HepG2 (cell line): ENCODE measurements around the gene PEMT. TPM values are rescaled to one million over a fixed set of nuclear protein-coding genes. Genes with fewer than 3 reads are reported as not detected.

Experiments
- CBX2 ChIP-seq, 2 experiments: fragments of 200-600 bp in 1 of 2; sonication (generic); formaldehyde crosslinking in 1 of 2; IDR thresholded peaks; 2 replicates each; pipeline versions ENCODE4 v1.7.0 to v1.8.1; 2018 to 2022; ENCODE audit warnings: low read depth in 2 of 2, low read length in 1 of 2, mild to moderate bottlenecking in 1 of 2, missing genetic modification reagents in 1 of 2
- FOXK1 ChIP-seq: sonication (generic); formaldehyde crosslinking; IDR thresholded peaks from 2 replicates; pipeline ENCODE4 v1.4.0; 2020; ENCODE audit warnings: low read depth, missing genetic modification reagents, borderline replicate concordance
- KLF16 ChIP-seq, 2 experiments: sonication (generic) in 1 of 2; formaldehyde crosslinking in 1 of 2; IDR thresholded peaks; 2 replicates each; pipeline versions ENCODE4 v1.6.1 to v1.8.0; 2016 to 2023; ENCODE audit warnings: missing genetic modification reagents in 2 of 2, missing compliant biosample characterization in 1 of 2
- MAFG ChIP-seq: sonication (generic); formaldehyde crosslinking; IDR thresholded peaks from 2 replicates; pipeline ENCODE4 v1.5.1; 2020; ENCODE audit warnings: mild to moderate bottlenecking, missing genetic modification reagents
- SAP130 ChIP-seq: IDR thresholded peaks from 2 replicates; pipeline ENCODE4 v1.6.1; 2016; ENCODE audit warnings: low read depth
- SMARCC2 ChIP-seq: fragments of 450-650 bp; IDR thresholded peaks from 2 replicates; pipeline ENCODE4 v1.6.1; 2017; ENCODE audit warnings: antibody characterized with exemption, mild to moderate bottlenecking
- TBP ChIP-seq: sonication (generic); formaldehyde crosslinking; IDR thresholded peaks from 2 replicates; pipeline ENCODE4 v1.5.0; 2020; ENCODE audit warnings: missing genetic modification reagents
- ZBTB10 ChIP-seq: sonication (generic); formaldehyde crosslinking; IDR thresholded peaks from 2 replicates; pipeline ENCODE4 v1.4.0; 2020; ENCODE audit warnings: missing genetic modification reagents, borderline replicate concordance
- ZNF343 ChIP-seq: sonication (generic); formaldehyde crosslinking; IDR thresholded peaks from 2 replicates; pipeline ENCODE4 v1.4.0; 2020; ENCODE audit warnings: mild to moderate bottlenecking, missing genetic modification reagents
- polyA plus RNA-seq, 8 experiments: library from polyadenylated mRNA; depleted of rRNA in 3 of 8; stranded (reverse) in 7 of 8; unstranded in 1 of 8; fragments of >200 nt; fragmentation: Illumina TruSeq in 4 of 8; extraction: Trizol in 4 of 8; gene quantifications; 2 replicates each; pipeline versions ENCODE4 v1.2.1 to v1.2.3, GENCODE V29; 2011 to 2016; ENCODE audit warnings: low read depth in 4 of 8, missing spikeins in 1 of 8, mixed read lengths in 1 of 8; ENCODE audit not compliant: insufficient read depth in 1 of 8
- total RNA-seq, 5 experiments: library from RNA; depleted of rRNA; stranded (reverse); fragments of >200 nt; fragmentation: Illumina TruSeq; extraction: Trizol; gene quantifications; 2 replicates each; pipeline ENCODE4 v1.2.3, GENCODE V29; 2016; ENCODE audit warnings: low read depth in 1 of 5
- TF ChIP-seq, protein P1 (sequence below), 2 experiments: fragments of 450-650 bp in 1 of 2; sonication (generic) in 1 of 2; formaldehyde crosslinking in 1 of 2; IDR thresholded peaks; 2 replicates each; pipeline versions ENCODE4 v1.6.1 to v1.8.0; 2016 to 2022; ENCODE audit warnings: antibody characterized with exemption in 1 of 2, mild to moderate bottlenecking in 1 of 2, missing genetic modification reagents in 1 of 2
- TF ChIP-seq, protein P2 (sequence below): sonication (generic); formaldehyde crosslinking; IDR thresholded peaks from 2 replicates; pipeline ENCODE4 v1.4.0; 2020; ENCODE audit warnings: missing genetic modification reagents

Gene PEMT
- total and polyA plus RNA-seq, 2 of the 13 experiments (the other 11 are each of a cell fraction or from before 2014, with no cell fraction given): 31.7 to 43.6 TPM

DNA sequence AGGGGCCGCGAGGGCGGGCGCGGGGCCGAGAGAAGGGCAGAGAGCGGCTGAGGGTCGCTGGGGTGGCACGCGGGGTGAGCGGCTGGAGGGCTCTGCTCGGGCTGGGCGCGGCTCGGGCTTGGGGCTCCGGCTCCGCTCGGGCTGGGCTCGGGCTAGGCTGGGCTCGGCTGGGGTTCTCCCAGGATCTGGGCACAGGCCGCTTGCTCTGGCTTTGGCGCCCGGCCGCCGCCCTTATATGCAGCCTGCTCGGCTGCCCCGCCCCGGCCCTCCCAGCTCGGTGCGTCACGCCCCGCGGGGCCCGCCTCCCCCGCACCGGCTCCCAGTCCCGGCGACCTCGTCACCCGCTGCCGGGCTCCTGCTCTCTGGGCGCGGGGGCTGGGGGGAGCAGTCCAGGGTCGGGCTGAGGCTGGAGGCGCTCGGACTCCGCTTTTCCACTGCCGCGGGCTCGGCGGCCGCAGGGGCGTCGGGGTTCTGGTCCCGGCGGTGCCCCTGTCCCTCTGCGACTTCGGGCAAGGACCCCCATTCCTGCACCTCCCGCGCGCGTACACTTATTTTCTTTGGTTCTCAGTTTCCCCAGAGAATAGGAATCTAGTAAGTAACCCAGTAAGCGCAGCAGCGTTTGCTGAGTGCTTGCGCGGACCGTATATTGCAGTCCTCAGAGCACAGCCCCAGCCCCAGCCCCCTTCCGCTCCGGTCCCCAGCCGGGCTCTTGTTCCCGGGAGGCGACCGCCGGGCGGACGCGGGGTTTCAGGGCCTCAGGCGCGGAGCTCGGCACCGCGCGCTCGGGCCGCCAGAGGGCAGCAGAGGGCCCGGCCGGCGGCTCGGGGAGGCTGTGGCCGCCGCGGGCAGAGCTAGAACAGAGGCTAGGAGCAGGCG, 95.1 kb downstream of the PEMT start, which contains the start of gene RASD1 (continued):
- TF ChIP-seq, protein P1, sequence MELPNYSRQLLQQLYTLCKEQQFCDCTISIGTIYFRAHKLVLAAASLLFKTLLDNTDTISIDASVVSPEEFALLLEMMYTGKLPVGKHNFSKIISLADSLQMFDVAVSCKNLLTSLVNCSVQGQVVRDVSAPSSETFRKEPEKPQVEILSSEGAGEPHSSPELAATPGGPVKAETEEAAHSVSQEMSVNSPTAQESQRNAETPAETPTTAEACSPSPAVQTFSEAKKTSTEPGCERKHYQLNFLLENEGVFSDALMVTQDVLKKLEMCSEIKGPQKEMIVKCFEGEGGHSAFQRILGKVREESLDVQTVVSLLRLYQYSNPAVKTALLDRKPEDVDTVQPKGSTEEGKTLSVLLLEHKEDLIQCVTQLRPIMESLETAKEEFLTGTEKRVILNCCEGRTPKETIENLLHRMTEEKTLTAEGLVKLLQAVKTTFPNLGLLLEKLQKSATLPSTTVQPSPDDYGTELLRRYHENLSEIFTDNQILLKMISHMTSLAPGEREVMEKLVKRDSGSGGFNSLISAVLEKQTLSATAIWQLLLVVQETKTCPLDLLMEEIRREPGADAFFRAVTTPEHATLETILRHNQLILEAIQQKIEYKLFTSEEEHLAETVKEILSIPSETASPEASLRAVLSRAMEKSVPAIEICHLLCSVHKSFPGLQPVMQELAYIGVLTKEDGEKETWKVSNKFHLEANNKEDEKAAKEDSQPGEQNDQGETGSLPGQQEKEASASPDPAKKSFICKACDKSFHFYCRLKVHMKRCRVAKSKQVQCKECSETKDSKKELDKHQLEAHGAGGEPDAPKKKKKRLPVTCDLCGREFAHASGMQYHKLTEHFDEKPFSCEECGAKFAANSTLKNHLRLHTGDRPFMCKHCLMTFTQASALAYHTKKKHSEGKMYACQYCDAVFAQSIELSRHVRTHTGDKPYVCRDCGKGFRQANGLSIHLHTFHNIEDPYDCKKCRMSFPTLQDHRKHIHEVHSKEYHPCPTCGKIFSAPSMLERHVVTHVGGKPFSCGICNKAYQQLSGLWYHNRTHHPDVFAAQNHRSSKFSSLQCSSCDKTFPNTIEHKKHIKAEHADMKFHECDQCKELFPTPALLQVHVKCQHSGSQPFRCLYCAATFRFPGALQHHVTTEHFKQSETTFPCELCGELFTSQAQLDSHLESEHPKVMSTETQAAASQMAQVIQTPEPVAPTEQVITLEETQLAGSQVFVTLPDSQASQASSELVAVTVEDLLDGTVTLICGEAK (IDR thresholded peaks at IDR 0.05): no peak
- TF ChIP-seq, protein P1 (CRISPR knock-in tag; IDR thresholded peaks at IDR 0.05): no peak
- TF ChIP-seq SMARCC2 (no peak), CBX2 (IDR thresholded peaks at IDR 0.05; ENCODE audit: low read depth, low read length) (no peak), CBX2 (CRISPR knock-in tag; IDR thresholded peaks at IDR 0.05; ENCODE audit: low read depth) (no peak), SAP130 (CRISPR knock-in tag) (peak; percentile 69), KLF16 (CRISPR knock-in tag; IDR thresholded peaks at IDR 0.05) (peak in 1 of 2 experiments; percentile 42; a peak in 1 of 4 replicates), TBP (CRISPR knock-in tag) (0 out of 2 replicates have a peak, but pooled peaks have one; percentile 17), MAFG (CRISPR knock-in tag) (no peak), ZBTB10 (CRISPR knock-in tag) (no peak), ZNF343 (CRISPR knock-in tag) (no peak), FOXK1 (CRISPR knock-in tag) (peak; percentile 32; the same call in 1 of the 2 replicates)
- TF ChIP-seq, protein P2, sequence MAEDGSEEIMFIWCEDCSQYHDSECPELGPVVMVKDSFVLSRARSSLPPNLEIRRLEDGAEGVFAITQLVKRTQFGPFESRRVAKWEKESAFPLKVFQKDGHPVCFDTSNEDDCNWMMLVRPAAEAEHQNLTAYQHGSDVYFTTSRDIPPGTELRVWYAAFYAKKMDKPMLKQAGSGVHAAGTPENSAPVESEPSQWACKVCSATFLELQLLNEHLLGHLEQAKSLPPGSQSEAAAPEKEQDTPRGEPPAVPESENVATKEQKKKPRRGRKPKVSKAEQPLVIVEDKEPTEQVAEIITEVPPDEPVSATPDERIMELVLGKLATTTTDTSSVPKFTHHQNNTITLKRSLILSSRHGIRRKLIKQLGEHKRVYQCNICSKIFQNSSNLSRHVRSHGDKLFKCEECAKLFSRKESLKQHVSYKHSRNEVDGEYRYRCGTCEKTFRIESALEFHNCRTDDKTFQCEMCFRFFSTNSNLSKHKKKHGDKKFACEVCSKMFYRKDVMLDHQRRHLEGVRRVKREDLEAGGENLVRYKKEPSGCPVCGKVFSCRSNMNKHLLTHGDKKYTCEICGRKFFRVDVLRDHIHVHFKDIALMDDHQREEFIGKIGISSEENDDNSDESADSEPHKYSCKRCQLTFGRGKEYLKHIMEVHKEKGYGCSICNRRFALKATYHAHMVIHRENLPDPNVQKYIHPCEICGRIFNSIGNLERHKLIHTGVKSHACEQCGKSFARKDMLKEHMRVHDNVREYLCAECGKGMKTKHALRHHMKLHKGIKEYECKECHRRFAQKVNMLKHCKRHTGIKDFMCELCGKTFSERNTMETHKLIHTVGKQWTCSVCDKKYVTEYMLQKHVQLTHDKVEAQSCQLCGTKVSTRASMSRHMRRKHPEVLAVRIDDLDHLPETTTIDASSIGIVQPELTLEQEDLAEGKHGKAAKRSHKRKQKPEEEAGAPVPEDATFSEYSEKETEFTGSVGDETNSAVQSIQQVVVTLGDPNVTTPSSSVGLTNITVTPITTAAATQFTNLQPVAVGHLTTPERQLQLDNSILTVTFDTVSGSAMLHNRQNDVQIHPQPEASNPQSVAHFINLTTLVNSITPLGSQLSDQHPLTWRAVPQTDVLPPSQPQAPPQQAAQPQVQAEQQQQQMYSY (CRISPR knock-in tag): 0 out of 2 replicates have a peak, but pooled peaks have one; percentile 30
